Measurements from ENCODE around the gene MROH2A.
"Not testable (repeated sequence)": the region's sequence is repeated elsewhere in the genome, so short reads cannot be mapped to it uniquely, and the experiment has no call there.

The MROH2A gene

GRCh38 chr2:233857511-233858141 is 79.5 kb downstream of the MROH2A start:
- DNase-seq, result no peak

DNA sequence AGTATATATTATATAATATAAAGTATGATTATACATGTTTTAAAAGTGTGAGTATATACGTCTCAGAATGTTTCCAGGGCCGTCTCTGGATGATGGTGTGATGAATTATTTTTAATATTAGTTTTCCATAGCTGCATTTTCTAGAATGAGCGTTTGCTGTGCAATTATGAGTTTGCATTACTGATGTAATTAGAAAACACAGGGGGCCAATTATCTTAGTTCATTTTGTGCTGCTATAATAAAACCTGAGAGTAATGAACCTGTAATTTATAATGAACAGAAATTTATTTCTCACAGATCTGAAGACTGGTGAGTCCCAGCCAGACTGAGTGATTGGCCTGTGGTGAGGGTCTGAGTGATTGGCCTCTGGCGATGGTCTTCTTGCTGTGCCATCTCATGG is 80.2 kb downstream of the MROH2A start:
- DNase-seq, result no peak

- DNase-seq, result no peak
Observed at GRCh38 chr2:233862261-233862768, 84.2 kb downstream of the MROH2A start.

GRCh38 chr2:233865838-233866237 is 87.7 kb downstream of the MROH2A start:
- DNase-seq, result no peak

DNA sequence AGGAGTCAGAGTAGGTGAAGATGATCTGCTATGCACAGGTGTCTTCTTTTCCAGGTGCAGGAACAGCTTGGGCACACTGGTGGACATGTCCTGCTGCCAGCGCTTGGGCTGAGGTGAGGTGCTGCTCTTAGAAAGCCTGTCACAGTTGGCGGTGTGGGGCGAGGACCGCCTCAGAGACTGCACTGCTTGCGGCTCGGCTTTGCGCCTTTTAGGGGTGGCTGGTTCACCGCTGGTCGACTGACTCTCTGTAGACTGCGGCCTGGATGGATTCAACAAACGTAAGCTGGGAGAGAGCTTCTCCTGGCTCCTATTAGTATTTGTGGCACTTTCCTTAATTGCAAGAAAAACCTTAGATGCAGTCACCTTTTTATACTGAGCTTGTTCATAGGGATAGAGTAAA is 88.3 kb downstream of the MROH2A start:
- DNase-seq, result no peak

GRCh38 chr2:233867993-233868532 is 89.9 kb downstream of the MROH2A start, which contains the start of gene MSL3B:
Gene MSL3B, minus strand, starts transcription at chr2:233868386.
- DNase-seq, result peak; percentile 46

DNA sequence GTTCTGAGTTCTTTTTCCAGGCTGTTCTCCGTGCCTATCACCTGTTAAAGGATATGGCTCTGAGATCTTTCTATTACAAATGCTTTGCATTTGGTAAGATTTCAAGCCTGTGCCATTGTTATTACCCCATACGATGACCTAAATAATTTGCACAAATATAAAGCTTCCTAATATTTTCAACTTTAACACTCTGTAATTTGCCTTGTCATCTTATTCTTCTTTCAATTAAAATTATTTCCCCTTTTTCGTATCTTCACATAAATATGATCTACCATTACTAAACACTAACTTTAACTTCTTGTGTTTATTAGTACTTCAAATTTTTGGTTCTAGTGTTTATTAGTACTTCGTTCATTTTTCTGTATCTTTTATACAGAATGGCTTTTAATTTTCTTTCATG is 93.3 kb downstream of the MROH2A start:
- DNase-seq, result no peak

GRCh38 chr2:233872125-233872524 is 94.0 kb downstream of the MROH2A start:
- not testable (repeated sequence) for DNase-seq

- DNase-seq, result no peak
Observed at GRCh38 chr2:233882353-233882752, 104.2 kb downstream of the MROH2A start.

All from HCEC 1CT (cell line).